Upper lobe of right lung (tissue), 1 donor: Measurements from ENCODE around the gene RFX5. TPM values are rescaled to one million over a fixed set of nuclear protein-coding genes. Genes with fewer than 3 reads are reported as not detected.

Experiments used
- ATAC-seq: fragments of 200-7000 bp; cut with Tn5 transposase; one replicate; pipeline ENCODE4 v1.9.1; 2020; ENCODE audit warnings: mild to moderate bottlenecking, moderate library complexity
- DNase-seq: peaks from one replicate; pipeline ENCODE4 v3.0.0-alpha.2; 2020
- H3K27ac ChIP-seq: fragments of 200-600 bp; one replicate; pipeline ENCODE4 v1.8.0; 2022
- H3K27me3 ChIP-seq: fragments of 200-600 bp; one replicate; pipeline ENCODE4 v1.8.0; 2022; ENCODE audit warnings: mild to moderate bottlenecking
- H3K36me3 ChIP-seq: fragments of 200-600 bp; one replicate; pipeline ENCODE4 v1.8.0; 2022
- H3K4me1 ChIP-seq: fragments of 200-600 bp; one replicate; pipeline ENCODE4 v1.8.0; 2022
- H3K4me3 ChIP-seq: fragments of 200-600 bp; one replicate; pipeline ENCODE4 v1.8.0; 2022; ENCODE audit warnings: mild to moderate bottlenecking
- H3K9me3 ChIP-seq: fragments of 200-600 bp; one replicate; pipeline ENCODE4 v1.8.0; 2022
- CTCF ChIP-seq: fragments of 200-600 bp; IDR thresholded peaks from one replicate; pipeline ENCODE4 v1.8.0; 2022; ENCODE audit warnings: antibody characterized with exemption
- intact Hi-C: fragments of 100-400 bp; cut with DNase I; formaldehyde crosslinking; loops from one replicate; pipeline ENCODE4 v1.11.0; 2022
- total RNA-seq: library from RNA; stranded (reverse); fragmentation: NEBNext Ultra II Directional; extraction: Animal tissue kit (Norgen Biotek cat#: 25700); gene quantifications from one replicate; pipeline ENCODE4 v1.2.1, GENCODE V29; 2021
- donor health status: DM: no; HTN: yes; CAD: no; lungs with severe emphysema.

The RFX5 gene
- total RNA-seq, 1 donor from 2014 or later: 45.8 TPM

GRCh38 chr1:151318975-151319374 is 28.1 kb downstream of the RFX5 start:
- Histone ChIP-seq H3K27me3 (no peaks in the 10 kb centered on the region), H3K9me3 (no peaks in the 10 kb centered on the region), H3K4me1 (peaks cover 4% of the 10 kb centered on the region), H3K36me3 (peaks cover 87% of the 10 kb centered on the region), H3K27ac (no peak overlapping the region), H3K4me3 (no peak overlapping the region)
- intact Hi-C loops: no loop called here
- ATAC-seq (no peak), DNase-seq (no peak)
- TF ChIP-seq CTCF: no peak

- Histone ChIP-seq H3K27me3 (no peaks in the 10 kb centered on the region), H3K36me3 (peaks cover 93% of the 10 kb centered on the region), H3K9me3 (no peaks in the 10 kb centered on the region), H3K4me3 (no peak overlapping the region), H3K4me1 (peaks cover 36% of the 10 kb centered on the region), H3K27ac (no peak overlapping the region)
- TF ChIP-seq CTCF: no peak
- DNase-seq: no peak
- intact Hi-C loops: no loop called here
- no peak for ATAC-seq
These were observed 31.4 kb downstream of the RFX5 start for GRCh38 chr1:151315565-151316235.

GRCh38 chr1:151314137-151314875 is 32.7 kb downstream of the RFX5 start:
- no peak for TF ChIP-seq CTCF
- peaks cover 93% of the 10 kb centered on the region for H3K36me3 ChIP-seq
- peak overlapping the region; percentile 20 for H3K27ac ChIP-seq
- H3K4me3 ChIP-seq: no peak overlapping the region
- intact Hi-C loops: no loop called here
- DNase-seq (no peak), ATAC-seq (peak; percentile 43)
- no peaks in the 10 kb centered on the region for H3K27me3 ChIP-seq
- peaks cover 36% of the 10 kb centered on the region for H3K4me1 ChIP-seq
- no peaks in the 10 kb centered on the region for H3K9me3 ChIP-seq

GRCh38 chr1:151313501-151313900 is 33.6 kb downstream of the RFX5 start:
- intact Hi-C loops: no loop called here
- Histone ChIP-seq H3K4me1 (peaks cover 36% of the 10 kb centered on the region), H3K27ac (peak overlapping the region; percentile 20), H3K27me3 (no peaks in the 10 kb centered on the region), H3K4me3 (no peak overlapping the region), H3K9me3 (no peaks in the 10 kb centered on the region), H3K36me3 (peaks cover 93% of the 10 kb centered on the region)
- no peak for TF ChIP-seq CTCF
- ATAC-seq (no peak), DNase-seq (no peak)

GRCh38 chr1:151312826-151313225 is 34.2 kb downstream of the RFX5 start:
- DNase-seq (no peak), ATAC-seq (no peak)
- peaks cover 36% of the 10 kb centered on the region for H3K4me1 ChIP-seq
- H3K27ac ChIP-seq: no peak overlapping the region
- intact Hi-C loops: no loop called here
- no peaks in the 10 kb centered on the region for H3K27me3 ChIP-seq
- TF ChIP-seq CTCF: no peak
- no peak overlapping the region for H3K4me3 ChIP-seq
- H3K9me3 ChIP-seq: no peaks in the 10 kb centered on the region
- H3K36me3 ChIP-seq: peaks cover 97% of the 10 kb centered on the region
